GM23338 (cell line): Measurements from ENCODE around the gene ALX1. TPM values are rescaled to one million over a fixed set of nuclear protein-coding genes. Genes with fewer than 3 reads are reported as not detected.

Source experiments
- ATAC-seq: fragments of 200-7000 bp; cut with Tn5 transposase; 3 replicates; pipeline ENCODE4 v1.9.1; 2020
- DNase-seq: peaks from one replicate; pipeline ENCODE4 v3.0.0-alpha.2; 2015; ENCODE audit warnings: low spot score
- H2AFZ ChIP-seq: fragments of 200-600 bp; sonication (generic); 2 replicates; pipeline ENCODE4 v1.8.0; 2016; ENCODE audit warnings: antibody characterized with exemption, mild to moderate bottlenecking, moderate library complexity
- H3F3A ChIP-seq: fragments of 200-600 bp; sonication (generic); replicated peaks from 2 replicates; pipeline ENCODE4 v1.8.0; 2017; ENCODE audit warnings: antibody characterized with exemption, mixed run types, low read depth
- H3K27ac ChIP-seq: fragments of 200-600 bp; sonication (generic); 2 replicates; pipeline ENCODE4 v1.6.1; 2016; ENCODE audit warnings: low read depth
- H3K27me3 ChIP-seq: fragments of 200-600 bp; sonication (generic); 2 replicates; pipeline ENCODE4 v1.8.0; 2016; ENCODE audit warnings: mild to moderate bottlenecking, mixed run types, moderate library complexity; ENCODE audit not compliant: insufficient read depth
- H3K36me3 ChIP-seq: fragments of 200-600 bp; sonication (generic); 2 replicates; pipeline ENCODE4 v1.8.0; 2016; ENCODE audit warnings: mild to moderate bottlenecking; ENCODE audit not compliant: insufficient read depth
- H3K4me1 ChIP-seq: fragments of 200-600 bp; sonication (generic); 2 replicates; pipeline ENCODE4 v1.8.0; 2016; ENCODE audit warnings: mild to moderate bottlenecking, moderate library complexity; ENCODE audit not compliant: insufficient read depth
- H3K4me2 ChIP-seq: fragments of 200-600 bp; sonication (generic); 2 replicates; pipeline ENCODE4 v1.7.1; 2017; ENCODE audit warnings: mixed run types
- H3K4me3 ChIP-seq: fragments of 200-600 bp; sonication (generic); 2 replicates; pipeline ENCODE4 v1.6.1; 2016; ENCODE audit warnings: mixed run types
- H3K79me2 ChIP-seq: fragments of 200-600 bp; sonication (generic); replicated peaks from 2 replicates; pipeline ENCODE4 v1.8.0; 2017; ENCODE audit warnings: mild to moderate bottlenecking; ENCODE audit not compliant: insufficient read depth
- H3K9me2 ChIP-seq: fragments of 200-600 bp; sonication (generic); 2 replicates; pipeline ENCODE4 v1.8.0; 2017; ENCODE audit not compliant: insufficient read depth
- H4K20me1 ChIP-seq: fragments of 200-600 bp; sonication (generic); replicated peaks from 2 replicates; pipeline ENCODE4 v1.8.0; 2017; ENCODE audit warnings: mild to moderate bottlenecking; ENCODE audit not compliant: insufficient read depth
- H3K27ac Mint-ChIP-seq: 2 replicates; pipeline ENCODE4 v1.8.0; 2020; ENCODE audit warnings: inconsistent platforms, mild to moderate bottlenecking, moderate library complexity, mixed read lengths
- H3K27me3 Mint-ChIP-seq: 3 replicates; pipeline ENCODE4 v1.8.0; 2022; ENCODE audit warnings: low read depth, mild to moderate bottlenecking, moderate library complexity, mixed read lengths, inconsistent platforms; ENCODE audit not compliant: insufficient read depth, poor library complexity
- H3K36me3 Mint-ChIP-seq: 3 replicates; pipeline ENCODE4 v1.8.0; 2021; ENCODE audit warnings: low read depth, mild to moderate bottlenecking, inconsistent platforms, moderate library complexity, mixed read lengths
- H3K4me1 Mint-ChIP-seq: 3 replicates; pipeline ENCODE4 v1.8.0; 2020; ENCODE audit warnings: mild to moderate bottlenecking, inconsistent platforms, mixed read lengths
- H3K4me3 Mint-ChIP-seq: 3 replicates; pipeline ENCODE4 v1.8.0; 2021; ENCODE audit warnings: moderate library complexity, mild to moderate bottlenecking, inconsistent platforms, mixed read lengths
- H3K9me3 Mint-ChIP-seq: 3 replicates; pipeline ENCODE4 v1.8.0; 2020; ENCODE audit warnings: moderate library complexity, mild to moderate bottlenecking, inconsistent platforms, mixed read lengths
- CTCF ChIP-seq, 2 experiments: fragments of 200-600 bp in 1 of 2; sonication (generic) in 1 of 2; conservative IDR thresholded peaks; 2 replicates each; pipeline versions ENCODE4 v1.5.1 to v1.6.1; 2016 to 2017; ENCODE audit warnings: antibody characterized with exemption in 2 of 2, low read depth in 2 of 2, mild to moderate bottlenecking in 2 of 2, moderate library complexity in 1 of 2
- ETS1 ChIP-seq: IDR thresholded peaks from 2 replicates; pipeline ENCODE4 v1.6.1; 2016; ENCODE audit warnings: antibody characterized with exemption
- JUNB ChIP-seq: IDR thresholded peaks from one replicate; pipeline ENCODE4 v1.6.1; 2016; ENCODE audit warnings: antibody characterized with exemption; ENCODE audit not compliant: unreplicated experiment
- ZNF331 ChIP-seq: fragments of 250-450 bp; sonication (Bioruptor Pico); IDR thresholded peaks from 2 replicates; pipeline ENCODE4 v1.5.0; 2020; ENCODE audit warnings: low read depth, mild to moderate bottlenecking, moderate library complexity
- ZNF462 ChIP-seq: fragments of 250-450 bp; sonication (Bioruptor Pico); IDR thresholded peaks from 2 replicates; pipeline ENCODE4 v1.5.0; 2020; ENCODE audit warnings: mild to moderate bottlenecking, moderate library complexity
- polyA plus RNA-seq: library from polyadenylated mRNA; unstranded; fragments of >200 nt; fragmentation: Nextera tagmentation; extraction: Ambion mirVana; gene quantifications from 2 replicates; pipeline ENCODE4 v1.2.1, GENCODE V29; 2016
- total RNA-seq: library from RNA; depleted of rRNA; stranded (reverse); fragments of >200 nt; shearing (Covaris generic); gene quantifications from 2 replicates; pipeline ENCODE4 v1.2.3, GENCODE V29; 2014

The ALX1 gene
- total and polyA plus RNA-seq, 2 experiments from 2014 or later, result 0.49 to 1.1 TPM

- no peak for DNase-seq
Measured at GRCh38 chr12:85325442-85325841, 45.4 kb downstream of the ALX1 start.

GRCh38 chr12:85329913-85330312, 49.9 kb downstream of the ALX1 start:
- Histone ChIP-seq H3K36me3 (no peaks in the 10 kb centered on the region), H3K9me2 (no peaks in the 10 kb centered on the region), H3K4me1 (no peaks in the 10 kb centered on the region), H3F3A (no peaks in the 10 kb centered on the region), H3K4me3 (no peak overlapping the region), H3K79me2 (no peaks in the 10 kb centered on the region), H4K20me1 (no peaks in the 10 kb centered on the region), H3K27me3 (no peaks in the 10 kb centered on the region), H3K4me2 (no peak overlapping the region), H2AFZ (no peak overlapping the region), H3K27ac (no peak overlapping the region)
- Mint-ChIP-seq H3K27me3 (no peaks in the 10 kb centered on the region), H3K4me3 (no peak overlapping the region), H3K4me1 (peaks cover 2% of the 10 kb centered on the region; the same call in 2 of the 3 replicates), H3K9me3 (no peaks in the 10 kb centered on the region), H3K27ac (no peak overlapping the region), H3K36me3 (no peaks in the 10 kb centered on the region)
- DNase-seq (no peak), ATAC-seq (no peak)
- TF ChIP-seq ZNF331 (CRISPR knock-in tag), result no peak
- no peak for TF ChIP-seq JUNB
- no peak for TF ChIP-seq CTCF (conservative IDR thresholded peaks at IDR 0.05; ENCODE audit: low read depth in 2 of 2)
- TF ChIP-seq ZNF462 (CRISPR knock-in tag), result no peak
- TF ChIP-seq ETS1, result no peak

More at GRCh38 chr12:85325442-85325841, 45.4 kb downstream of the ALX1 start:
- H3K4me2 ChIP-seq, result no peak overlapping the region
- no peaks in the 10 kb centered on the region for H3K27me3 Mint-ChIP-seq
- no peaks in the 10 kb centered on the region for H3K9me2 ChIP-seq
- H3K36me3 ChIP-seq, result no peaks in the 10 kb centered on the region
- H3F3A ChIP-seq, result no peaks in the 10 kb centered on the region
- no peaks in the 10 kb centered on the region for H3K9me3 Mint-ChIP-seq
- no peaks in the 10 kb centered on the region for H3K36me3 Mint-ChIP-seq
- no peak for TF ChIP-seq ZNF331 (CRISPR knock-in tag)
- no peaks in the 10 kb centered on the region for H4K20me1 ChIP-seq
- no peak overlapping the region for H3K27ac ChIP-seq
- no peaks in the 10 kb centered on the region for H3K4me1 ChIP-seq
- no peak overlapping the region for H3K27ac Mint-ChIP-seq
- no peak overlapping the region for H3K4me3 ChIP-seq
- no peaks in the 10 kb centered on the region for H3K79me2 ChIP-seq
- no peaks in the 10 kb centered on the region for H3K27me3 ChIP-seq
- H2AFZ ChIP-seq, result no peak overlapping the region
- H3K4me1 Mint-ChIP-seq, result peaks cover 2% of the 10 kb centered on the region; the same call in 2 of the 3 replicates
- H3K4me3 Mint-ChIP-seq, result no peak overlapping the region
- peak; percentile 60 for ATAC-seq
